PC-3 (cell line): ENCODE data around the gene OR5H2. TPM values are rescaled to one million over a fixed set of nuclear protein-coding genes. Genes with fewer than 3 reads are reported as not detected.
A peak's percentile ranks its signal among the peaks of the same experiment; 100 is the strongest.
"Not testable (repeated sequence)": the region's sequence is repeated elsewhere in the genome, so short reads cannot be mapped to it uniquely, and the experiment has no call there.

Experiments
- ATAC-seq: fragments of 200-7000 bp; cut with Tn5 transposase; 2 replicates; pipeline ENCODE4 v1.9.1; 2020; ENCODE audit warnings: mild to moderate bottlenecking, moderate library complexity
- BruUV-seq: library from RNA; stranded (reverse); fragments of 400-500 nt; replicated peaks from 2 replicates; lab custom pipeline; 2021; lab: Mats Ljungman, UMichigan
- CTCF ChIA-PET: fragments of 300-600 bp; sonication (Branson Sonifier 250); formaldehyde crosslinking; loops from one replicate; lab custom pipeline; 2022; ENCODE audit warnings: antibody characterized with exemption; lab: Charles Lee
- POLR2A ChIA-PET: fragments of 300-600 bp; sonication (Branson Sonifier 250); formaldehyde crosslinking; loops from one replicate; lab custom pipeline; 2022; ENCODE audit warnings: antibody characterized with exemption; ENCODE audit not compliant: unreplicated experiment; lab: Charles Lee
- DNase-seq: peaks from one replicate; pipeline ENCODE4 v3.0.0-alpha.2; 2015
- H2AFZ ChIP-seq: fragments of 300-600 bp; sonication (generic); 2 replicates; pipeline ENCODE4 v1.6.0; 2016; ENCODE audit warnings: antibody characterized with exemption, low read length
- H3F3A ChIP-seq: fragments of 300-600 bp; sonication (generic); one replicate; pipeline ENCODE4 v1.6.0; 2017; ENCODE audit warnings: antibody characterized with exemption, low read length, control low read depth, mild to moderate bottlenecking; ENCODE audit not compliant: unreplicated experiment
- H3K27ac ChIP-seq: fragments of 300-600 bp; sonication (generic); 2 replicates; pipeline ENCODE4 v1.5.1; 2016; ENCODE audit warnings: mild to moderate bottlenecking, low read length
- H3K27me3 ChIP-seq: fragments of 300-600 bp; sonication (generic); 2 replicates; pipeline ENCODE4 v1.6.1; 2016; ENCODE audit warnings: low read length, mixed read lengths
- H3K36me3 ChIP-seq: fragments of 300-600 bp; sonication (generic); 2 replicates; pipeline ENCODE4 v1.6.1; 2016; ENCODE audit warnings: low read depth, mixed run types, low read length, mixed read lengths
- H3K4me1 ChIP-seq: fragments of 300-600 bp; sonication (generic); 2 replicates; pipeline ENCODE4 v1.5.1; 2016; ENCODE audit warnings: low read length; ENCODE audit not compliant: insufficient read depth
- H3K4me2 ChIP-seq: fragments of 300-600 bp; sonication (generic); 2 replicates; pipeline ENCODE4 v1.6.0; 2016; ENCODE audit warnings: low read length
- H3K4me3 ChIP-seq: fragments of 300-600 bp; sonication (generic); 2 replicates; pipeline ENCODE4 v1.5.1; 2016; ENCODE audit warnings: mild to moderate bottlenecking, low read length, mixed read lengths
- H3K79me2 ChIP-seq: fragments of 300-600 bp; sonication (generic); 2 replicates; pipeline ENCODE4 v1.6.1; 2017; ENCODE audit warnings: low read length, mixed read lengths
- H3K9ac ChIP-seq: fragments of 300-600 bp; sonication (generic); 2 replicates; pipeline ENCODE4 v1.6.0; 2016; ENCODE audit warnings: mild to moderate bottlenecking, low read length
- H3K9me2 ChIP-seq: fragments of 300-600 bp; sonication (generic); replicated peaks from 2 replicates; pipeline ENCODE4 v1.6.1; 2016; ENCODE audit warnings: mixed run types, low read length, mixed read lengths
- H3K9me3 ChIP-seq: fragments of 300-600 bp; sonication (generic); 2 replicates; pipeline ENCODE4 v1.6.1; 2016; ENCODE audit warnings: low read length, mixed read lengths
- H4K20me1 ChIP-seq: fragments of 300-600 bp; sonication (generic); 2 replicates; pipeline ENCODE4 v1.6.1; 2016; ENCODE audit warnings: low read length, mixed read lengths
- EZH2 ChIP-seq: fragments of 300-600 bp; sonication (generic); IDR thresholded peaks from one replicate; pipeline ENCODE4 v1.6.1; 2017; ENCODE audit warnings: antibody characterized with exemption, mild to moderate bottlenecking, low read length; ENCODE audit not compliant: unreplicated experiment
- EZH2phosphoT487 ChIP-seq: fragments of 300-600 bp; sonication (generic); IDR thresholded peaks from 2 replicates; pipeline ENCODE4 v1.6.1; 2018; ENCODE audit warnings: mild to moderate bottlenecking, antibody characterized with exemption, low read length, borderline replicate concordance
- intact Hi-C: fragments of 100-400 bp; cut with micrococcal nuclease; formaldehyde crosslinking; loops from 2 replicates; pipeline ENCODE4 v1.9.0; 2023
- total RNA-seq: library from RNA; depleted of rRNA; stranded (reverse); fragments of >200 nt; gene quantifications from 2 replicates; pipeline ENCODE4 v1.2.3, GENCODE V29; 2014
- TF ChIP-seq, protein P1 (sequence below): fragments of 300-600 bp; sonication (generic); conservative IDR thresholded peaks from 2 replicates; pipeline ENCODE4 v1.5.1; 2017; ENCODE audit warnings: antibody characterized with exemption, low read depth, mild to moderate bottlenecking, low read length

Gene OR5H2
- total RNA-seq, 1 experiment from 2014 or later: not detected

DNA sequence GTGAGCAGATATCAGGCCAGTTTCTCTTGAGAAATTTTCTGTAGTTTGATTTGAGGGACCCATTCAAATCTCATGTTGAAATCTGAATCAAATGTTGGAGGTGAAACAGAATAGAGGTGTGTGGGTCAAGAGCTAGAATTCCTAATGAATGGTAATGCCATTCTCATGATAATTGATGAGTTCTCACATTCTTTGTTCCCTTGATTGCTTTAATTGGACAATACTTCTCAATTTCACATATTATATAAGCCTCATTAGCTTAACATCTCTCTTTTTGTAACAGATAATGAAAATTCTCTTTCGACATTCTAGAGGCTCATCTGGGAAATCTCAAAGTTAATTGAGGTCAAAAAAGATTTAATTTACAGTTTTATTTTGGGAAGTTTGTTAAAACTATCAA is 40.1 kb upstream of the OR5H2 start:
- Histone ChIP-seq H3K27me3 (0 out of 2 replicates have a peak, but pooled peaks cover 5% of the 10 kb centered on the region), H3K79me2 (no peaks in the 10 kb centered on the region), H3K9ac (no peak overlapping the region), H3K27ac (no peak overlapping the region), H4K20me1 (no peaks in the 10 kb centered on the region), H2AFZ (no peak overlapping the region), H3K9me3 (no peaks in the 10 kb centered on the region), H3K4me1 (no peaks in the 10 kb centered on the region), H3K4me3 (no peak overlapping the region), H3K9me2 (no peaks in the 10 kb centered on the region), H3K4me2 (no peak overlapping the region), H3F3A (no peaks in the 10 kb centered on the region), H3K36me3 (no peaks in the 10 kb centered on the region)
- intact Hi-C loops: no loop called here
- no TSS peak for BruUV-seq
- DNase-seq: no peak
- CTCF ChIA-PET: no interaction called here
- no peak for ATAC-seq
- POLR2A ChIA-PET: no interaction called here
- TF ChIP-seq EZH2phosphoT487 (no peak), EZH2 (no peak)
- TF ChIP-seq, protein P1, sequence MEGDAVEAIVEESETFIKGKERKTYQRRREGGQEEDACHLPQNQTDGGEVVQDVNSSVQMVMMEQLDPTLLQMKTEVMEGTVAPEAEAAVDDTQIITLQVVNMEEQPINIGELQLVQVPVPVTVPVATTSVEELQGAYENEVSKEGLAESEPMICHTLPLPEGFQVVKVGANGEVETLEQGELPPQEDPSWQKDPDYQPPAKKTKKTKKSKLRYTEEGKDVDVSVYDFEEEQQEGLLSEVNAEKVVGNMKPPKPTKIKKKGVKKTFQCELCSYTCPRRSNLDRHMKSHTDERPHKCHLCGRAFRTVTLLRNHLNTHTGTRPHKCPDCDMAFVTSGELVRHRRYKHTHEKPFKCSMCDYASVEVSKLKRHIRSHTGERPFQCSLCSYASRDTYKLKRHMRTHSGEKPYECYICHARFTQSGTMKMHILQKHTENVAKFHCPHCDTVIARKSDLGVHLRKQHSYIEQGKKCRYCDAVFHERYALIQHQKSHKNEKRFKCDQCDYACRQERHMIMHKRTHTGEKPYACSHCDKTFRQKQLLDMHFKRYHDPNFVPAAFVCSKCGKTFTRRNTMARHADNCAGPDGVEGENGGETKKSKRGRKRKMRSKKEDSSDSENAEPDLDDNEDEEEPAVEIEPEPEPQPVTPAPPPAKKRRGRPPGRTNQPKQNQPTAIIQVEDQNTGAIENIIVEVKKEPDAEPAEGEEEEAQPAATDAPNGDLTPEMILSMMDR: no peak

DNA sequence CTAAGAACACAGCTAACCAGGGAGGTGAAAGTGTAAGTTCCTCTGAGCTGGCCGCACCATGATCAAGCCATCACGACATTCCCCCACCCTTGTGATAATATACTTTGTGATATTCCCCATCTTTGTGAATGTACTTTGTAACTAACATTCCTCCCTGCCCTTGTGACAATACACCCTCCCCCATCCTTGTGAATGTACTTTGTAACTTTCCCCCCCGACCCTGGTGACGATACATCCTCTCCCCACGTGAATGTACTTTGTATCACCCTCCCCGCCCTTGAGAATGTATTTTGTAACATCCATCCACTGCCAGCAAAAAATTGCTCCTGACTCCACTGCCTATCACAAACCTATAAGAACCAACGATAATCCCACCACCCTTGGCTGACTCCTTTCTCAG is 38.5 kb upstream of the OR5H2 start:
- Histone ChIP-seq H3K36me3 (no peaks in the 10 kb centered on the region), H2AFZ (no peak overlapping the region), H3K27me3 (0 out of 2 replicates have a peak, but pooled peaks cover 11% of the 10 kb centered on the region), H3K4me1 (no peaks in the 10 kb centered on the region), H3K79me2 (no peaks in the 10 kb centered on the region), H3K4me2 (no peak overlapping the region), H3K9ac (no peak overlapping the region), H3K9me3 (no peaks in the 10 kb centered on the region), H3F3A (no peaks in the 10 kb centered on the region), H3K9me2 (no peaks in the 10 kb centered on the region), H3K4me3 (no peak overlapping the region), H4K20me1 (no peaks in the 10 kb centered on the region), H3K27ac (no peak overlapping the region)
- intact Hi-C loops: no loop called here
- ATAC-seq (no peak), DNase-seq (no peak)
- ChIA-PET POLR2A (no interaction called here), CTCF (no interaction called here)
- TF ChIP-seq EZH2 (no peak), EZH2phosphoT487 (no peak)
- TF ChIP-seq, protein P1: no peak
- no TSS peak for BruUV-seq

DNA sequence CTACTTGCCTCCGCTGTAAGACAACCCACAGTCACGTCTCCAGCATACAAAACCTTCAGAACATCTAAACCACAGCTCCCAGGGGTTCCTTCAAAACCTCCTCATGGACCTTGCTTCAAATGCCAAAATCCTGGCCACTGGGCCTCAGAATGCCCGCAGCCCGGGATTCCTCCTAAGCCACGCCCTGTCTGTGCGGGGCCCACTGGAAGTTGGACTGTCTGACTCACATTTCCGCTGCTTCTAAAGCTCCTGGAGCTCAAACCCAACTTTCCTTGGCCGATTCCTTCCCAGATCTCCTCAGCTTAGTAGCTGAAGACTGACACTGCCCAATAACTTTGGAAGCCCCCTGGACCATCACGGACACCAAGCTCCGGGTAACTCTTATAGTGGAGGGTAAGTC is 36.2 kb upstream of the OR5H2 start:
- no peaks in the 10 kb centered on the region for H3K9me2 ChIP-seq
- BruUV-seq: no TSS peak
- H3K4me2 ChIP-seq: no peak overlapping the region
- CTCF ChIA-PET: interaction anchor here (0.5 kb wide), 1 partner anchor 97 kb away, joined by 3 read pairs; no protein-coding TSS in a partner anchor
- POLR2A ChIA-PET: no interaction called here
- H3K27me3 ChIP-seq: 0 out of 2 replicates have a peak, but pooled peaks cover 11% of the 10 kb centered on the region
- intact Hi-C loops: no loop called here
- H3K79me2 ChIP-seq: no peaks in the 10 kb centered on the region
- H3K27ac ChIP-seq: no peak overlapping the region
- H3K9ac ChIP-seq: no peak overlapping the region
- DNase-seq: peak; percentile 28
- H2AFZ ChIP-seq: no peak overlapping the region
- H3K4me1 ChIP-seq: no peaks in the 10 kb centered on the region
- no peaks in the 10 kb centered on the region for H3K36me3 ChIP-seq
- H3K9me3 ChIP-seq: no peaks in the 10 kb centered on the region
- H4K20me1 ChIP-seq: no peaks in the 10 kb centered on the region
- H3F3A ChIP-seq: no peaks in the 10 kb centered on the region
- no peak for TF ChIP-seq EZH2
- no peak for TF ChIP-seq EZH2phosphoT487
- TF ChIP-seq, protein P1: no peak
- peak; percentile 42; the same call in 1 of the 2 replicates for ATAC-seq
- H3K4me3 ChIP-seq: no peak overlapping the region

DNA sequence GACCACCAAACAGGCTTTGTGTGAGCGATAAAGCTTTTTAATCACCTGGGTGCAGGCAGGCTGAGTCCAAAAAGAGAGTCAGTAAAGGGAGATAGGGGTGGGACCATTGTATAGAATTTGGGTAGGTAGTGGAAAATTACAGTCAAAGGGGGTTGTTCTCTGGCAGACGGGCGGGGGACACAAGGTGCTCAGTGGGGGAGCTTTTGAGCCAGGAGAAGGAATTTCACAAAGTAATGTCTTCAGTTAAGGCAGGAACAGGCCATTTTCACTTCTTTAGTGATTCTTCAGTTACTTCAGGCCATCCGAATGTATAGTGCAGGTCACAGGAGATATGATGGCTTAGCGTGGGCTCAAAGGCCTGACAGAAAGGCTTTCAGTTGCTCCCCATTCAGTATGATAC is 26.3 kb upstream of the OR5H2 start:
- H3K79me2 ChIP-seq, DNase-seq, BruUV-seq, H4K20me1 ChIP-seq, H2AFZ ChIP-seq, H3K9me3 ChIP-seq, ATAC-seq, H3K4me3 ChIP-seq, intact Hi-C loops, H3K27ac ChIP-seq, H3K4me1 ChIP-seq, H3K9ac ChIP-seq, H3K36me3 ChIP-seq, H3K9me2 ChIP-seq, H3K4me2 ChIP-seq, CTCF ChIA-PET, POLR2A ChIA-PET, H3K27me3 ChIP-seq, H3F3A ChIP-seq: not testable (repeated sequence)
